ENCODE measurements around the gene STARD13. TPM values are rescaled to one million over a fixed set of nuclear protein-coding genes. Genes with fewer than 3 reads are reported as not detected.

STARD13 gene
- total RNA-seq, 2 donors from 2014 or later = 43.9 to 47.1 TPM

DNA sequence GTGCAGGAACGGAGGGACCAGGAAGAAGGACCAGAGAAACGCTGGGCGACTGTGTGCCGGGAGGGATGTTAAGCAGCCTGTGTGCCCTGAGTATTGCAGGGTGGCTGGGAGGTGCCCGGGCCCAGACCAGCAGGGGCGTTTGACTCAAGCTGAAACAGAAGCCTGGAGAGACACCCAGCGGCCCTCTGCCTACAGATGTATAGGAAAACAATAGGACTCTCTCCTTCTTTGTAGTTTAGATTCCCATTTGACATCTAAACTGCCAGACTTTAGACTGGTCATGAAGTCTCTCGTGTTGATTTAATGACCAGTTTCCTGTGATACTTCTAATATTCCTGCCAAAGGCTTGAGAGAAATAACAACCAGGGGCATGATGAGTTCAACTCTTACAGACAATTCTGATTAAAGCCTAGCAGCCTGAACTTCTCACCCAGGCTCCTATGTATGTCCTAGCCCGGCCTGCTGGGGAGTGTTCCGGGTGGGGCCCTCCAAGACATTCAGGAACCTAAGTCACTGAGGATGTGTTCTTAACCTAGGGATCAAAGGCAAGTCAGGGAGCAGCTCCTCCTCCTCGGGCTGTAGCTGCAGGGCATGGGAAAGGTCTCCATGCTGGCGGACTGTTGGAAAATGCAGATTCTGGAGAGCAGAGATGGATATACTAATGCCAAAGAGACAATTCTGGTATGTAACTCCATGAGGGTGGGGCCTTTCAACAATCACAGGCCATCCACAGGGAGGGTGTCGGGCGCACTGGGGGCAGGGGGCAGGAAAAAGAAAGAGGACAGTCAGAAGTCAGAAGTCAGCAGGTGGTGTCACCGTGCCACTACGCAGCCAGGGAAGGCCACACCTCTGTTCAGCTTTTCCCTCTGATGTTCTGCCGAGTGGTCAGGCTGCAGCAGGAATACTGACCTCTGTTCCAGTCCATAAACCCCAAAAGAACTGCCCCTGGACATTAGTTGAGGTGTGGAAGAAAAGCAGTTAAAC is 131.8 kb downstream of the STARD13 start:
- H3K27ac ChIP-seq = peak overlapping the region; percentile 71 to 74
- H3K4me1 ChIP-seq (ENCODE audit: control insufficient read depth in 1 of 2, low read depth in 2 of 2) = peaks cover 8 to 31% of the 10 kb centered on the region in 2 donors
- ATAC-seq (ENCODE audit: insufficient number of reproducible peaks, low FRiP score, low read depth) (peak; percentile 40), DNase-seq (ENCODE audit: low spot score) (peak; percentile 11)
- no peaks in the 10 kb centered on the region for H3K27me3 ChIP-seq (replicated peaks; ENCODE audit: insufficient read depth)
- TF ChIP-seq, protein P1, sequence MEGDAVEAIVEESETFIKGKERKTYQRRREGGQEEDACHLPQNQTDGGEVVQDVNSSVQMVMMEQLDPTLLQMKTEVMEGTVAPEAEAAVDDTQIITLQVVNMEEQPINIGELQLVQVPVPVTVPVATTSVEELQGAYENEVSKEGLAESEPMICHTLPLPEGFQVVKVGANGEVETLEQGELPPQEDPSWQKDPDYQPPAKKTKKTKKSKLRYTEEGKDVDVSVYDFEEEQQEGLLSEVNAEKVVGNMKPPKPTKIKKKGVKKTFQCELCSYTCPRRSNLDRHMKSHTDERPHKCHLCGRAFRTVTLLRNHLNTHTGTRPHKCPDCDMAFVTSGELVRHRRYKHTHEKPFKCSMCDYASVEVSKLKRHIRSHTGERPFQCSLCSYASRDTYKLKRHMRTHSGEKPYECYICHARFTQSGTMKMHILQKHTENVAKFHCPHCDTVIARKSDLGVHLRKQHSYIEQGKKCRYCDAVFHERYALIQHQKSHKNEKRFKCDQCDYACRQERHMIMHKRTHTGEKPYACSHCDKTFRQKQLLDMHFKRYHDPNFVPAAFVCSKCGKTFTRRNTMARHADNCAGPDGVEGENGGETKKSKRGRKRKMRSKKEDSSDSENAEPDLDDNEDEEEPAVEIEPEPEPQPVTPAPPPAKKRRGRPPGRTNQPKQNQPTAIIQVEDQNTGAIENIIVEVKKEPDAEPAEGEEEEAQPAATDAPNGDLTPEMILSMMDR (IDR thresholded peaks at IDR 0.05) = peak; percentile 27
- no peaks in the 10 kb centered on the region for H3K9me3 ChIP-seq
- H3K4me3 ChIP-seq = peak overlapping the region; percentile 32
- H3K36me3 ChIP-seq = no peaks in the 10 kb centered on the region

DNA sequence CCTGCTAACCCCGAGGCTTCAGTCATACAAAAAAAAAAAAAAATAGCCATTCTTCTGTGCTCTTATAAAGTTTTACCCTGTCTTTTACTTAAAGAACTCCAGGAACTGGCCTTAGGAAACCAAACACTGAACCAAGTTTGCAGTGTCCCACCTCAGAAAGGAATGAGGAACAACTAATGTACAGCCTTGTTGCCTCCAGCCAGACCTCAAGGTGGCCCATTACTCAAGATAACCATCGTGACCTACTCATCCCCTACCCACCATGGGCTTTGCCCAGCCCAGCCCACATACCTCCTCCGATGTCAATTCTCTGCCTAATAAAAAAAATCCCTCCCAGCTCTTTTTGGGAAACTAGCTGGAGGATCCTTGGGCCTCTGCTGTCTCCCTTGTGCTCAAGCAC is 133.2 kb downstream of the STARD13 start:
- H3K27ac ChIP-seq = peak overlapping the region; percentile 71 to 74
- no peak for ATAC-seq (ENCODE audit: insufficient number of reproducible peaks, low FRiP score, low read depth)
- TF ChIP-seq, protein P1 (IDR thresholded peaks at IDR 0.05) = no peak
- H3K4me3 ChIP-seq = no peak overlapping the region
- no peaks in the 10 kb centered on the region for H3K36me3 ChIP-seq
- H3K9me3 ChIP-seq = no peaks in the 10 kb centered on the region
- no peak for DNase-seq (ENCODE audit: low spot score)
- no peaks in the 10 kb centered on the region for H3K27me3 ChIP-seq (replicated peaks; ENCODE audit: insufficient read depth)
- H3K4me1 ChIP-seq (ENCODE audit: control insufficient read depth in 1 of 2, low read depth in 2 of 2) = peaks cover 8 to 24% of the 10 kb centered on the region in 2 donors

DNA sequence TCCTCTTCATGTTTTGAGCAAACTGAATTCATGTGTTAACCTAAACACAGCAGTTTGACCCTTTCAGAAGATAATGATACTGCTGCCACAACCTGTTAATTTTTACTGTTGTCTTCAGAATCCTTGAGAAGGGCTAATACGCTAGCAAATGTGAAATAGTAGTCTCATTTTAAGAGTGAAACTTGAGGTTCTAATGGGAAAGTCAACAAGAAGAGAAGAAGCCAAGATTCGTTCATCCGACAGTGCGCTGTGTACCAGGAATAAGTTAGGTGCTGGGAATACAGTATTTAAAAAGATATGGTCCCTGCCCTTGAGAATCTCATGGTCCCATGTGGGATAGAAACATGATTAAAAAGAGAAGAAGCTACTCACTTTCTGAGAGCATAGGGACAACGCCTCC is 134.9 kb downstream of the STARD13 start:
- TF ChIP-seq, protein P1 (IDR thresholded peaks at IDR 0.05) = no peak

DNA sequence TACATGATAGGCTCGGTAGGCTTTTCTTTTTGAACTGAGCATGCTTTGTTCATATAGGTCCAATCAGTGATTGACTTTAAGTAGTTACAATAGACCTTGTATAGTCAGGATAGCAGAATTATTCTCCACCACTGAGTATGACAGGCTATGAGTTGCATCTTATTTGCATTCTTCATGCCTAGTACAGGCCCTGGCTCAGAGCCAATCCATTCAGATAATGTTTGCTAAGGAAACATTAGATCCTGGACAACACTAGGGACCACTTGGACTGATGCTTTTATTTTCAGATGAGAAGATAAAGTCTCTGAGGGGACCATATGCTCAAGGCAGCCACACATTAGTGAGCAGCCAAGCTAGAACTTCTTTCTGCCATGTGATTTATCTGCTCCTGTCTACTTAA is 135.4 kb downstream of the STARD13 start:
- ATAC-seq (ENCODE audit: insufficient number of reproducible peaks, low FRiP score, low read depth) = no peak
- Histone ChIP-seq H3K9me3 (no peaks in the 10 kb centered on the region), H3K36me3 (no peaks in the 10 kb centered on the region), H3K4me1 (ENCODE audit: control insufficient read depth in 1 of 2, low read depth in 2 of 2) (peaks cover 8 to 36% of the 10 kb centered on the region in 2 donors), H3K27me3 (replicated peaks; ENCODE audit: insufficient read depth) (no peaks in the 10 kb centered on the region), H3K27ac (no peak overlapping the region), H3K4me3 (no peak overlapping the region)
- no peak for DNase-seq (ENCODE audit: low spot score)
- TF ChIP-seq, protein P1 (IDR thresholded peaks at IDR 0.05) = no peak

More for the DNA sequence above, 134.9 kb downstream of the STARD13 start:
- ATAC-seq (ENCODE audit: insufficient number of reproducible peaks, low FRiP score, low read depth) (no peak), DNase-seq (ENCODE audit: low spot score) (no peak)
- H3K27ac ChIP-seq = no peak overlapping the region
- no peaks in the 10 kb centered on the region for H3K27me3 ChIP-seq (replicated peaks; ENCODE audit: insufficient read depth)
- H3K9me3 ChIP-seq = no peaks in the 10 kb centered on the region
- H3K4me1 ChIP-seq (ENCODE audit: control insufficient read depth in 1 of 2, low read depth in 2 of 2) = peaks cover 8 to 31% of the 10 kb centered on the region in 2 donors
- no peaks in the 10 kb centered on the region for H3K36me3 ChIP-seq
- no peak overlapping the region for H3K4me3 ChIP-seq

DNA sequence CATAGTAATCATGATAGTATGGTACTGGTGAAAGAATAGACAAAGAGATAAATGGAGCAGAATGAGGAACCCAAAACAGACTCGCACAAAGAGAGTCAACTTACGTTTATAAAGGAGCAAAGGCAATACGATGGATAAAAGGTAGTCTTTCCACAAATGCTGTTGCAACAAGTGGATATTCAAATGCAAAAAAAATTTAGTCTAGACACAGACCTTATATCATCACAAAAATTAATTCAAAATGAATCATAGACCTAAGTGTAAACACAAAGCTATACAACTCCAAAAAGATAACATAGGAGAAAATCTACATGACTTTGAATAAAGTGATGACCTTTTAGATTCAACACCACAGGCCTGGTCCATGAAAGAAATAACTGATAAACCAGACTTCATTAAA is 137.7 kb downstream of the STARD13 start:
- no peaks in the 10 kb centered on the region for H3K27me3 ChIP-seq (replicated peaks; ENCODE audit: insufficient read depth)
- no peak overlapping the region for H3K27ac ChIP-seq
- H3K9me3 ChIP-seq = no peaks in the 10 kb centered on the region
- no peak overlapping the region for H3K4me3 ChIP-seq
- H3K4me1 ChIP-seq (ENCODE audit: control insufficient read depth in 1 of 2, low read depth in 2 of 2) = peaks cover 3 to 23% of the 10 kb centered on the region in 2 donors
- ATAC-seq (ENCODE audit: insufficient number of reproducible peaks, low FRiP score, low read depth) (no peak), DNase-seq (ENCODE audit: low spot score) (no peak)
- TF ChIP-seq, protein P1 (IDR thresholded peaks at IDR 0.05) = no peak
- H3K36me3 ChIP-seq = no peaks in the 10 kb centered on the region
